Measurements from ENCODE around the gene TMEM175.

Gene TMEM175

DNA sequence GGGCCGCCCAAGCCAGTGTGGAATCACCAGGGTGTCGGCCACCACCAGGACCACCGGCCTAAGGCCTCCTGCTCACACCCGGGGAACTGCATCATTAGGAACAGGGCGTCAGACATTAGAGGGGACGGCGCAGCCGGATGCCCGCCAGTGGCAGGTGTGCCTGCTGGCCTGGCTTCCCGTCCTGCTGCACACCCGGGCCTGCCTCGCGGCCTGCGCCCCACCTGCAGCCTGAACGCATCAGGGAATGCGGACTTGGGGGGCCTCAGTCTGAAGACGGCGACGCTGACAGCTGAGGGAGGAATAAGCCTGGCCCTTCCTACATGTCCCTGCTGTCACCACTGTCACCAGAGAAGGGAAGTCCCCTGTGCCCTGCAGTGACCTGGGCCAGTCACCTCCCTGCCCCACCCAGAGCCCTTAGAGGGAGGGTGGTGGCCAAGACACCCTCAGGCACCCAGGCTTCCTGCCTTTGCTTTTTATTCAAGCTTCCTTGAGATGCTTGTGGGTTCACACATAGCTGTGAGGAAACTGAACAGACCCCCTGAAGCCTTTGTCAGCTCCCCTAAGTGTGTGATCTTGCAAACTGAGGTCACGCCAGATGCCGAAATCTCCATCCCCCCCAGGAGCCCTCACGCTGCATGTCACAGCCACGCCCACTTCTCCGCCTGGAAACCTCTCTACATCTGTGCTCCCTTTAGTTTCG is 37.9 kb downstream of the TMEM175 start:
- in situ Hi-C loops (cut with HindIII; ENCODE audit: low sequenced_read_pairs) = loop anchor here (10.0 kb wide), 1 partner anchor 85 kb away; no protein-coding TSS in a partner anchor

DNA sequence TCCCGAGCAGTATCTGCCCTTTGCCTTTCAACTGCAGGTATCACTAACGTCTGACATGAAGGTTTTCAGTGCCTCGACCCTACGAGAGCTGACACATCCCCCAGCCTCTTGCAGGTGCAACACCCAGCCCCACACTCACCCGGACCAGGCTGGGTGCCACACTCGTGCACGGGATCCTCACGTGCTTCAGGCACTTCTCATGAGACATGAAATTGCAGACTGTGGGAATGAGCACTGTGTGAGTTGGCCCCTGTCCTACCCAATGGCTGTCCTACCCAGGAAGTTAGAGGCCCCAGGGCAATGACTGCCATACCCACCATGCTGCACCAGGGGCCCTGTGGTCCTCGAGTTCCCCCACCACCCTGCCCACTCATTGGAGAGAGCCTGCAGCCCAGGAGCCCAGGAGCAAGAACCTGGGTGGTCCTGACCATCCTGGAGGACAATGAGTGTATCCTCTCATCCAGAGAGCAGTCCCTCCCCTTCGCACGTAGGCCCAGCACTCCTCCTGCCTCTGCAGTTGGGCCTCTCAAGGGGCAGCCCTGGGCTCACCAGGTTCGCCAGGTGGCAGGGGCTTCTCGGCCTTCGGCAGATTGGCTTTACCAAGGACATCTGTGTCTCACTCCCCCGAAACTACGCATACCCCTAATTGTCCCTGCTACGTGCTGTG is 38.7 kb downstream of the TMEM175 start:
- in situ Hi-C loops (cut with HindIII; ENCODE audit: low sequenced_read_pairs) = loop anchor here (10.0 kb wide), 1 partner anchor 84 kb away; no protein-coding TSS in a partner anchor

DNA sequence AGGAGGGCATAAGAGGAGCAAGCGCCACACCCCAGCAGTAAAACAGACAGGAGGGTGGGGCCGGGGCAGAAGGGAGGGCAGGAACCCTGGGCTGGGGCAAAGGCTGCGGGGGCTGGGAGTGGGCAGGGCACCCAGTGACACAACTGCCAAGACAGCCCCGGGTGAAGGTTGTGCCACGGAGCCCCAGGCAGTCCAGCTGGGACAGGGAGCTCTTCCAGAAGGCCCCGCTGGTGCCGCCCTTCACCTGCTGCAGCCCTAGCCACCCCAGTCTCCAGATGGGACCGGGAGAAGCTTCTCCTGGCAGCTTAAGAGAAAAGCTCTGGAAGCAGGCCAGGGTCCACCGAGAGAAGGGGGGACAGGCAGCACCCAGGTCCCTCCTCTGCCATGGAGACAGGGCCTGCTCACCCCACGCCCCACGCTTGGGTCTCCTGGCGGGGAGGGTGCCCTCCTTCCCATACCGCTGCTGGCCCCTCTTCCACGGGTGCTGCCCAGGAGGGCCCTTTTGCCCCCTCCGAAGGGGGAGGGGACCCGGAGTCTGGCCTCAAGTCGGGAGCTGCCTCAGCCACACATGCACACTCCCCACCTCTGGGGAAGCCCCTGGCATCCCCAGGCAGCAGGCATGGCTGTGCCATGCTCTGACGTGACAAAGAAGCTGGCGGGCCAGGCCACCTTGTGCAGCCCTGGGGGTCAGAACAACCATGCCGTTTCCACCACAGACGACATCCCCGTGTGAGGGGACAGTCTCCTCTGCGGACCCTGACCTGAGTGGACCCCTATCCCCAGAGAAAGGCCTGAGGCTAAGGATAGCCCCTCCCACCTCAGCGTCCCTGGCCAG is 39.6 kb downstream of the TMEM175 start:
- in situ Hi-C loops (cut with HindIII; ENCODE audit: low sequenced_read_pairs) = loop anchor here (10.0 kb wide), 1 partner anchor 83 kb away; no protein-coding TSS in a partner anchor

DNA sequence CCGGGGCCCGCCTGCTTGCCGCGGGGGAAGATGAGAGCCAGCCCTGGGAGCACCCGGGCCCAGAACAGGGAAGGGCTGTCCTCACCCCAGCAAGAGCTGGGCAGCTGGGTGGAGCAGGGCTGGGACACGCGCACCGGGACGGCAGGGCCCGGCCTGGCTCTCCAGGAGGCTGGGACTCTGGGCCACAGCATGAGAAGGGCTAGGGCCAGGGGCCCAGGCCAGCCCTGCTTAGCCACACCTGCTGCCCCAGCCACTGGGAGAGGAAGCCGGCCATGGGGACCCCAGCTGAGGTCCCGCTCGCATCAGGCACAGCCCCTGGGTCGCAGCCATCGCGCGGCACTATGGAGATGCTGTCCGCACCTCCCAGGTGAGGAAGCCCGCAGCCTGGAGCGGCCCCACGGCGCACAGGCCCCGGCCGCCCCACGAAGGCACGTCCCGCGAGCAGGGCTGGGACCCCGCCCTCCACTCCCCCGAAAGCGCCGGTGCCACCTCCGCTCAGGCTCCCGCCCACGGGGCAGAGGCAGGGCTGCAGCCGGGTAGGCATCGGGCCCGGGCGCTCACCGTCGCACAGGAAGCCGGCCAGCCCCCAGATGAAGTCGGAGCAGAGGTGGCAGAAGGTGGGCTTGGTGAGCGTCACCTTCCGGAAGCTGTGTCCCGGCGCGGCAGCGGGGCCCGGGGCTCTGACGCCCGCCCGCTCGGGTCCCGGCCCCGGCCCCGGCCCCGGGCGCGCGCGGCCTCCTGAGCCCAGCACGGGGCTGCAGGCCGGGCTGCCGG is 40.6 kb downstream of the TMEM175 start:
- in situ Hi-C loops (cut with HindIII; ENCODE audit: low sequenced_read_pairs) = loop anchor here (10.0 kb wide), 1 partner anchor 82 kb away; no protein-coding TSS in a partner anchor

DNA sequence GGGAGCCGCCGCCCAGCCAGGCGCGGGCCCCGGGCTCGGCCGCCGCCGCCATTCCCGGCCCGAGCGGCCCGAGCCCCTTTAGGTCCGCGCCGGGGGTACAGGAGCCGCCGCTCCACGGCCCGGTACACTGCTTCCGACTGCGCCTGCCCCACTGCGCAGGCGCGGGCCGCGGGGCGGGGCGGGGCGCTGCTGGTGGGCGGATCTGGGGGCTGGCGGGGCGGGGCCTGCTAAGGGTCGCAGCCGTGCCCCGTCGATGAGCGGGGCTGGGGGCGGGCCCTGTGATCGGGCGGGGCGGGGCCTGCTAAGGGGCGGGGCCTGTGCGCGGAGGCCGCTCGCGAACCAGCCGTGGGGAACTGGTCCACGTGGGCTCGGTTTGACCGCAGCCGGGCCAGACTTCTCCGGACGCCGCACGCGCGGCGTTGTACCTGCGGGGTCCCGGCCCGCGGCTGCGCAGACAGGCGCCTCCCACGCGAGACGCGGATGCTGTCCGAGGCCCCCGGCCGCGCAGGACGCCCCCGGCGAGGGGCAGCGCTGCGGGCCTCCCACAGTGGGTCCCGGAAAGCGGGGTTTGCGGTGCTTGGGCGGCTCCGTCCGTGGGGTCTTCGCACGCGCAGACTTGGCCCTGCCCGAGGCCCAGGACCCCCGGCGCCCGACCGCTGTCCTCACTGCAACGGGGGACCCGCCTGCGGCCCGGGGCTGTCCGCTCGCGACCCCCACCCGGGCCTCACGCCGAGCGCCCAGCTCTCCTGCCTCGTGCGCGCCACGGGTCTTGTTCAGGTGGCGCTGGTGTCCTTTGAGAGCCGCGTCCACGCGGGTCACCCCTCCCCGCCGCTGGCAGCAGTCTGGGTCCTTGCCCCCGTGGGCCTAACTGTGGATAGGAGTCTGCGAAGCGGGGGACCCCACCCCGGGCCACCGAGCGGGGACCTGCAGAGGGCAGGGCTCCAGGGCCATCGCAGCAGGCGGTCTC is 41.5 kb downstream of the TMEM175 start, which contains the start of gene DGKQ:
TSS of gene DGKQ (minus strand) at position 139 of the 967 bp plus-strand sequence. CDS start at position 52, 87 bp downstream.
- in situ Hi-C loops (cut with HindIII; ENCODE audit: low sequenced_read_pairs) = loop anchor here (10.0 kb wide), 1 partner anchor 81 kb away; no protein-coding TSS in a partner anchor

DNA sequence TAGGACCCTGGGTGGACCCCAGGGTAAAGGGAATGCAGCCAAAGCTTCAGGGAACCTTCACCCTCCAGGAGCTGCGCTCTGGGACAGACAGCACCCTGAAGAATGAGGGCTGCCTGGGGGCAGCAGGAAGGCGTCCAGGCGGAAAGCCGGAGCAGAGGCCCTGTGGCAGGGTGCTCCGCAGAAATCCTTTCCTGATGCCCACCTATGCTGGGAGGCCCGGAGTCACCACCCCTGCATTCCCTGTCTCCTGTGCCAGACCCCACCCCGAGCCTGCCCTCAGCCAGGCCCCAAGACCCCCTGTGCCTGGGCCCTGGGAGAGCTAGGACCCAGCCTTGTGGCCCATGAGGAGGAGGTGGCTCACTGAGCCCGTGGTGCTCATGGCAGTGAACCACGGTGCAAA is 42.4 kb downstream of the TMEM175 start:
- in situ Hi-C loops (cut with HindIII; ENCODE audit: low sequenced_read_pairs) = loop anchor here (10.0 kb wide), 1 partner anchor 80 kb away; no protein-coding TSS in a partner anchor

DNA sequence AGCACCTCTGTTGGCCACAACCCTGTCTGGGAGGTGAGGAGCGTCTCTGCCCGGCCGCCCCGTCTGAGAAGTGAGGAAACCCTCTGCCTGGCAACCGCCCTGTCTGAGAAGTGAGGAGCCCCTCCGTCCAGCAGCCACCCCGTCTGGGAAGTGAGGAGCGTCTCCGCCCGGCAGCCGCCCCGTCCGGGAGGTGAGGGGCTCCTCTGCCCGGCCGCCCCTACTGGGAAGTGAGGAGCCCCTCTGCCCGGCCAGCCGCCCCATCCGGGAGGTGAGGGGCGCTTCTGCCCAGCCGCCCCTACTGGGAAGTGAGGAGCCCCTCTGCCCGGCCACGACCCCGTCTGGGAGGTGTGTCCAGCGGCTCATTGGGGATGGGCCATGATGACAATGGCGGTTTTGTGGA is 43.8 kb downstream of the TMEM175 start:
- in situ Hi-C loops (cut with HindIII; ENCODE audit: low sequenced_read_pairs) = loop anchor here (10.0 kb wide), 1 partner anchor 79 kb away; no protein-coding TSS in a partner anchor

DNA sequence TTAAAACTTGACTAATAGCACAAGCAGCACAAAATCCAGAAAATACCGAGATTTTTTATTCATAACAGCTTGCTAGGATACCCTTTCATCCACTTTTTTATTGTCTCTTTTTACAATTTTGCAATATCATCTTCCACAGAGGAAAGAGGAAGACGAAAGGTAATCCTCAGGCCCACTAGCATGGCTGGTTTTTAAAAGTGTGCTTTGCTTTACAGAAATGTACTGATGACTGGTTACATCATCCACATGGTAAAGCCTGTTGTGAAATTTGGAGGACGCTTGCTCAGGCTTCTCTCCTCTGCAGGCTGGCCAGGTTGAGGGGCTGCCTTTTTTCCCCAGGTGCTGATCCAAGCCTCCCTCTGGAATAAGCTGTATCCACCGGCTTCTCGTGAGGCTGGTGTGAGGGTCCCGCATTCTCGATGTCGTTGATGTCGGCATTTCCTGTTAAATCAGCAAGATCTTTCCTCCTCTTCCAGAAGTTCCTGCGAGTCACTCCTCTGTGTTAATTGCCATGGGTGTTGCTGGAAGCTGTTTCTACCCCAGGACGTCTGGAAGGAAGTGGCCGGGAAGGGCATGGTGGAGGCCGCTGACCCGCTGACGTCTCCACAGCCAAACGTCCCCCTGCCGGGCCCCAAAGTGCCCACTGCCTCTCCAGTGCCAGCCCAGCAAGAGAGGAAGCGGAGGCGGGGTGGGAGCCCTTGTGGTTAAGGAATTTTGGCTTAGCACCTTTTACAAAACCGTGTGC is 46.9 kb downstream of the TMEM175 start:
- in situ Hi-C loops (cut with HindIII; ENCODE audit: low sequenced_read_pairs) = loop anchor here (10.0 kb wide), 1 partner anchor 76 kb away; no protein-coding TSS in a partner anchor

DNA sequence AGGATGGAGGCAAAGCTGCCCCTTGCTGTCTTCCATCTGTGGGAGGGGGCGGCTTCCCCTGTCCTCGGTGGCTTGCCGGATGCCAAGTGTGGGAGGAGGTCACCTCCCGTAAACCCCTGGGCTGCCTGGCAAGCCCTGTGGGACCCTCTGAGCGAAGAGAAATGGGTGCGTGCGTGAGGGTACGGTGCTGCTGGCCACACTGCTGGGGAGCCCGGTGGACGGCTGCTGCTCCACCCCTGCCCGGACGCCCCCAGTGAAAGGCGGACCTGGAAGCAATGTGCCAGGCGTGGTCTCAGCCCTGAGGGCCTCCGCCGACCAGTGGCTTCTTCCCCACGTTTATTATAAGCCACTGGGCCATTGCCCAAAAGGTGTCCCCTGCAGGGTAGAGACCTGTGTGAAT is 50.0 kb downstream of the TMEM175 start:
- in situ Hi-C loops (cut with HindIII; ENCODE audit: low sequenced_read_pairs) = no loop called here

DNA sequence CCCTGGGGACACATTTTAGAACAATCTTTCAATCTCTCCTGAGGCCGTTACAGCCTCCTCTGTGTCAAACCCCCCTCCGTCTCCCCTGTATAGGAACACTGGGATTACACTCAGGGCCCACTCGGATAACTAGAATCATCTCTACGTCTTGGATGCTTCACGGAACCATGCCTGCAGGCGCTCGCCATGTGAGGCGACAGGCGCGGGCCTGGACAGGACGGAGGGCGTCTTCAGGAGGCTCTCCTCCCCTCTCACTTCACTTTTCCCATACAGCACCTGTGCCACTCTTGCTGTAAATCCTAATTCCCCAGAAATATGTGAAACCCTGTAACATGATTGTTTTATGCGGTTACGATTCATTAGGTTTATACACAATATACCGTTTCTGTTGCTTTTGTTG is 50.6 kb downstream of the TMEM175 start:
- in situ Hi-C loops (cut with HindIII; ENCODE audit: low sequenced_read_pairs) = no loop called here

DNA sequence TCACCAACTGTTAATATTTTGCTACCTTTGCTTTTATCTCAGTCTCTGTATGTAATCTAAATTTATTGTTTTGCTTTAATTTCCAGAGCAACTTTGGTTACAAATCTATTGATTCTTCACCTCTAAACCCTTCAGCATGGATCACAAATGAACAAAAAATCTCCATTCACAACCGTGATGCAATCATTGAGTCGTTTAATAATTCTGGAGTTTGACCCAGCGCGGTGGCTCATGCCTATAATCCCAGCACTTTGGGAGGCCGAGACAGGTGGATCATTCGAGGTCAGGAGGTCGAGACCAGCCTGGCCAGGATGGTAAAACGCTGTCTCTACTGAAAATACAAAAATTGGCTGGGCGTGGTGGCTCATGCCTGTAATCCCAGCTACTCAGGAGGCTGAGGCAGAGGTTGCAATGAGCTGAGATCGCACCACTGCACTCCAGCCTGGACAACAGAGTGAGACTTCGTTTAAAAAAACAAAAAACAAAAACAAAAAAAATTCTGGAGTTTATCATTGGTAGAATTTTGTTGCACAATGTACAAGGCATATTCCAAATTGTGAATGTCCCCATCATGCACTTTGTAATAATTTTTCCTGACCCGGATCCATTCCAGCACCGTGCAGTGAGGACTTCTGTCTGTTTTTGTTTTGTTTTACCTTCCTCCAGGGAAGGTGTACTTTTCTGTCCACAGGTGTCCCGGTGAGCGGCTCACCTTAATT is 52.2 kb downstream of the TMEM175 start:
- in situ Hi-C loops (cut with HindIII; ENCODE audit: low sequenced_read_pairs) = no loop called here

DNA sequence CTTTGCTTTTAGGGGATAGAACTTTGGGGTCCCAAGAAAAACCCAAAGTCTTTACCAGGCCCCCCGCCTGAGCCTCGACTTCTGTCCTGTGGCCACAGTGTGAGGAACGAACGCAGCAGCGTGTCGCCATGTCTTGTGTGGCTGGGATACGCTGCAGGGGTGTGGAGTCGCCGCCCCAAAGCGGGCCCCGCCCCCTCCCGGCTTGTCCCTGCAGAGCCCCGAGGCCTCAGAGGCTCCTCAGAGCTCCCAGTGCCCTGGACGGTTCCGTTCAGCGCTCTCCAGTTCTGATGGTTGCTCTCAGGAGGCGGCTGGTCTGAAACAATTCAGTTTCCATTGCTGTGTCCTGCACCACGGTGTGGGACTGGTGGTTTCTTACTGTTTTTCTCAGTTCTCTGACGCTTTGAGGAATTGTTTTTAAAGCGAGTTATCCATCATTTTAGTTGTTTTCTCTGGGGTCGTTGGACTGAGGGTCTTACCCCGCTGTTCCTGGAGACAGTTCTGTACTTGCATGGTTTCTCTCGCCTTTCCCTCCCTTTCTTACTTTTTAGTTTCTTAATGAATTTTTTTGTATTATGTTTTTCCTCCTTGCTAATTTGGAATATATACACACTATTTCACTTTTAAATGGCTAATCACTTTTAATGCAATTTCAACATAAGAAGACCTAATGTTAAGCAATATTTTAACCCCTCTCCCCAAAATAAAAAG is 53.0 kb downstream of the TMEM175 start:
- in situ Hi-C loops (cut with HindIII; ENCODE audit: low sequenced_read_pairs) = no loop called here

DNA sequence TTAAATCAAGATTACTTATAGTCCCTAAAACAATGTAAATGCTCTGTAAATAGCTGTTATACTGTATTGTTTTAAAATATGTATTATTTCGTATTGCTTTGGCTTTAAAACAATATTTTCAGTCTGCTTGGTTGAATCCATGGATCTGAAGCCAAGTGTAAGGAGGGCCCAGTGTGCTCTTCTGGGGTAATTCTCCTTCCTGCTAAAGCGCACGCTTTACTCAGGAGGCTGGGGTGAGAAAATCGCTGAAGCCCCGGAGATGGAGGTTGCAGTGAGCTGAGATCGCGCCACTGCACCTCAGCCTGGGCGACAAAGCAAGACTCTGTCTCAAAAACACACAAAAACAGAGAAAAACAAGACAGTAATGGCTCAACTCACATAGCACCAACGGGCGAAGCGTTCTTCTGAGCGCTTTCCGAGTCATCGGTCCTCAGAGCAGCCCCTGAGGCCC is 54.2 kb downstream of the TMEM175 start:
- in situ Hi-C loops (cut with HindIII; ENCODE audit: low sequenced_read_pairs) = no loop called here

DNA sequence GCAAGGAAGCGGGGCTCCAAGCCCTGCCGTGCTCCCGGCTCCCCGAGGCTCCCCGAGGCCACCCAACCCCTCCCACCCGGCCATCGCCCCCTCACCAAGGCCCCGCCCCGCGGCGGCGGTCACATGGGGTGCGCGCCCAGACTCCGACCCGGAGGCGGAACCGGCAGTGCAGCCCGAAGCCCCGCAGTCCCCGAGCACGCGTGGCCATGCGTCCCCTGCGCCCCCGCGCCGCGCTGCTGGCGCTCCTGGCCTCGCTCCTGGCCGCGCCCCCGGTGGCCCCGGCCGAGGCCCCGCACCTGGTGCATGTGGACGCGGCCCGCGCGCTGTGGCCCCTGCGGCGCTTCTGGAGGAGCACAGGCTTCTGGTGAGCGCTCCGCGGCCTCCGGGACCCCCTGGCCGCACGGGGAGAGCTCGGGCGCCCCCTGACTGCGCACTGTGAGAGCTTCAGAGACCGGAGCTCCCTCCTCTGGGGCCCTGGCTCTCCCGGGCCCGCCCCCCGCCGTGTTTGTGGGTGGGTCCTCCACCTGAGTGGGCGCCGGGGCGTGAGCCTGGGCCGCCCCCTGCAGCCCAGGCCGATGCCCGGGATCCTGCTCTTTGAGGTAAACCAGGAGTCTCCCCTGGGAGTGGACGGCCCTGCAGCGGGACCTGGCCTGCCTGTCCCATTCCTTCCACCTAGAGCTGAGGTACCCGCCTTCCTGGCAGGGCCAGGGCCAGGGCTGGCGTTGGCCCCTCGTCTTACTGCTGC is 54.8 kb downstream of the TMEM175 start, which contains the start of gene IDUA:
TSS of gene IDUA (plus strand) at position 166 of the 745 bp plus-strand sequence. CDS start at position 207, 41 bp downstream.
- in situ Hi-C loops (cut with HindIII; ENCODE audit: low sequenced_read_pairs) = no loop called here

DNA sequence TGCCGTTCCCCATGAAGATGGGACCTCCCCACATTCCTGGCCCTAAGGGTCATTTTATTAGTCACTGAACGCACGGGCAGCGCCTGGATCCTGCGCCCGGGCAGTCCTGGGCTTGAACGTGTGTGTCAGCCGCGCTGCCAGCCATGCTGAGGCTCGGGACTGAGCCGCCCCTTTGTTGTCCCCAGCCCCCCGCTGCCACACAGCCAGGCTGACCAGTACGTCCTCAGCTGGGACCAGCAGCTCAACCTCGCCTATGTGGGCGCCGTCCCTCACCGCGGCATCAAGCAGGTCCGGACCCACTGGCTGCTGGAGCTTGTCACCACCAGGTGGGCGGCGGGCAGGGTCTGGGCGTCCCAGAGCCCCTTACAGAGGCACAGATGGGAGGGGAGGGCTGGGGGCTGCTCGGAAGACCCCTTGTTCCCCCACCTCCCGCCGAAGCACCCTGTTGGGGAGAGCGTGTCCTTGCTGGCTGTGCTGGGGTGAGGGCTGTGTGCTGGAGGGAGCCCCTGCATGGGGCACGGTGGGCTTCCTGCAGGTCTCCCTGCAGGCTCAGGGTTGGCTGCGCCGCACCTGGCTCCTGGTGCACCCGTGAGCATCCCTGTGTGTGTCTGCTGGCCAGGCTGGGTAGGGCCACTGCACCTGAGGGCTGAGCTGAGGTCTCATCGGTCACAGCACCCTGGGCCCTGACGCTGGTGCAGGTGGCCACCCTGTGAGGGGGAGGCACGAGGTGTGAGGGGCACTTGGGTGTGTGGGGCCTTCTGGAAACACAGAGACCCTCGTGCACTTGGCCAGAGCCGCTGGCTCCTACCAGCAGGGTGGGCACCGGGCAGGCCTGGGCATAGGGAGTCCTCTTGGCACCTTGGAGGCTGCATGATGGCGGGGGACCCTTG is 55.6 kb downstream of the TMEM175 start:
- in situ Hi-C loops (cut with HindIII; ENCODE audit: low sequenced_read_pairs) = no loop called here

All from DLD1 (cell line).